HG03565 (cell line): ENCODE measurements around the gene PSAT1.

Experiments
- ATAC-seq: cut with Tn5 transposase; IDR thresholded peaks from one replicate; pipeline ENCODE4 v1.9.1; 2021; ENCODE audit warnings: mild to moderate bottlenecking, moderate library complexity; ENCODE audit not compliant: unreplicated experiment

Gene PSAT1

GRCh38 chr9:78314953-78315870, 18.3 kb downstream of the PSAT1 start:
- ATAC-seq, result no peak

GRCh38 chr9:78316166-78316892, 19.4 kb downstream of the PSAT1 start:
- no peak for ATAC-seq

GRCh38 chr9:78319197-78320029, 22.5 kb downstream of the PSAT1 start:
- no peak for ATAC-seq

- no peak for ATAC-seq
Measured at GRCh38 chr9:78320030-78320693, 23.2 kb downstream of the PSAT1 start.

GRCh38 chr9:78320875-78321496, 24.1 kb downstream of the PSAT1 start:
- no peak for ATAC-seq

GRCh38 chr9:78321505-78321904, 24.6 kb downstream of the PSAT1 start:
- no peak for ATAC-seq

- ATAC-seq, result no peak
Measured at GRCh38 chr9:78324068-78324650, 27.2 kb downstream of the PSAT1 start.

- ATAC-seq, result no peak
Measured at GRCh38 chr9:78324682-78325081, 27.8 kb downstream of the PSAT1 start.

- ATAC-seq, result no peak
Measured at GRCh38 chr9:78325343-78325742, 28.4 kb downstream of the PSAT1 start.

GRCh38 chr9:78325846-78326360, 29.0 kb downstream of the PSAT1 start:
- no peak for ATAC-seq

- ATAC-seq, result no peak
Measured at GRCh38 chr9:78326564-78326963, 29.6 kb downstream of the PSAT1 start.

- no peak for ATAC-seq
Measured at GRCh38 chr9:78332381-78332780, 35.5 kb downstream of the PSAT1 start.

GRCh38 chr9:78348848-78349247, 51.9 kb downstream of the PSAT1 start:
- no peak for ATAC-seq

- peak; percentile 71 for ATAC-seq
Measured at GRCh38 chr9:78351816-78352215, 54.9 kb downstream of the PSAT1 start.

GRCh38 chr9:78354324-78354973, 57.5 kb downstream of the PSAT1 start:
- no peak for ATAC-seq

GRCh38 chr9:78354989-78355388, 58.1 kb downstream of the PSAT1 start:
- ATAC-seq, result no peak

- no peak for ATAC-seq
Measured at GRCh38 chr9:78356634-78357033, 59.7 kb downstream of the PSAT1 start.

- peak; percentile 82 for ATAC-seq
Measured at GRCh38 chr9:78357165-78357873, 60.4 kb downstream of the PSAT1 start.
